ENCODE results near the gene GRB7.
A peak's percentile ranks its signal among the peaks of the same experiment; 100 is the strongest.

Gene GRB7

DNA sequence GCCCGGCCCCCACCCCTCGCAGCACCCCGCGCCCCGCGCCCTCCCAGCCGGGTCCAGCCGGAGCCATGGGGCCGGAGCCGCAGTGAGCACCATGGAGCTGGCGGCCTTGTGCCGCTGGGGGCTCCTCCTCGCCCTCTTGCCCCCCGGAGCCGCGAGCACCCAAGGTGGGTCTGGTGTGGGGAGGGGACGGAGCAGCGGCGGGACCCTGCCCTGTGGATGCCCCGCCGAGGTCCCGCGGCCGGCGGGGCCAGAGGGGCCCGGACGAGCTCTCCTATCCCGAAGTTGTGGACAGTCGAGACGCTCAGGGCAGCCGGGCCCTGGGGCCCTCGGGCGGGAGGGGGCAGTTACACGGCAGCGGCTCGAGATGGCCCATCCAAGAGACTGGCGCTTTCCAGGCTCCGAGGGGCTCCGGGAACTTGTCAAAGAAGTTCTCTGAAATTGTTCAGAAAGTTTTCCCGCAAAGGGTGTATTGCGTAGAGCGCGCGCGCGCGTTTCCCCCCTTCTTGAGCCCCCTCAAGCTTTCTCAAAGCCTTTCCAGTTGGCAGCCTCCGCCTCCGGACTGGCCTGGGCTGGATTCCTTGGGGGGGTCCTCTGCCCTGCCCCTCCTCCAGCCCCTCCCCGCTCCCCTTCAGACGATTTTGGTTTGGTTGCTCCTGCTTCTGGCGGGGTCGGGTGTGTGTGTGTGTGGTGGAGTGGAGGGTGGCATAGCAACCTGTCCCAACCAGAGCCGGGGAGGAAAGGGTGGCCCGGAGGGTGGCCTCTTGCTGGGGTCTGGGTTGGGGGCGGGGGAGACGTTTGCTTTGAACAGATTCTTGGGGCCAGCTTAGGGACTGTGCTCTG lies 37.4 kb upstream of the GRB7 start:
- FAIRE-seq (no peak), DNase-seq (ENCODE audit: insufficient read length, low spot score) (no peak)
- no peak for TF ChIP-seq PAX5 (IDR thresholded peaks at IDR 0.05; ENCODE audit: insufficient read depth, low read length, severe bottlenecking)
- TF ChIP-seq POU2F2 (IDR thresholded peaks at IDR 0.05; ENCODE audit: low read depth, low read length), result no peak
- TF ChIP-seq POLR2A (IDR thresholded peaks at IDR 0.05; ENCODE audit: low read depth, low read length), result no peak
- TF ChIP-seq SPI1 (IDR thresholded peaks at IDR 0.05; ENCODE audit: low read depth, low read length), result no peak
- no peak for TF ChIP-seq TAF1 (IDR thresholded peaks at IDR 0.05; ENCODE audit: low read depth, low read length)
- no peak for TF ChIP-seq POLR2AphosphoS5 (IDR thresholded peaks at IDR 0.05; ENCODE audit: low read depth, low read length)

- no peak for FAIRE-seq
- DNase-seq (ENCODE audit: insufficient read length, low spot score), result no peak
- no peak for TF ChIP-seq POLR2A (IDR thresholded peaks at IDR 0.05; ENCODE audit: low read depth, low read length)
- no peak for TF ChIP-seq PAX5 (IDR thresholded peaks at IDR 0.05; ENCODE audit: insufficient read depth, low read length, severe bottlenecking)
- TF ChIP-seq POU2F2 (IDR thresholded peaks at IDR 0.05; ENCODE audit: low read depth, low read length), result no peak
- no peak for TF ChIP-seq POLR2AphosphoS5 (IDR thresholded peaks at IDR 0.05; ENCODE audit: low read depth, low read length)
- TF ChIP-seq SPI1 (IDR thresholded peaks at IDR 0.05; ENCODE audit: low read depth, low read length), result no peak
- no peak for TF ChIP-seq TAF1 (IDR thresholded peaks at IDR 0.05; ENCODE audit: low read depth, low read length)
Observed at GRCh38 chr17:39701012-39701783, 36.5 kb upstream of the GRB7 start.

GRCh38 chr17:39701784-39702422 lies 35.8 kb upstream of the GRB7 start:
- DNase-seq (ENCODE audit: insufficient read length, low spot score) (no peak), FAIRE-seq (no peak)
- TF ChIP-seq PAX5 (IDR thresholded peaks at IDR 0.05; ENCODE audit: insufficient read depth, low read length, severe bottlenecking), result no peak

- FAIRE-seq, result no peak
- no peak for TF ChIP-seq POLR2AphosphoS5 (IDR thresholded peaks at IDR 0.05; ENCODE audit: low read depth, low read length)
- no peak for TF ChIP-seq TAF1 (IDR thresholded peaks at IDR 0.05; ENCODE audit: low read depth, low read length)
- TF ChIP-seq POU2F2 (IDR thresholded peaks at IDR 0.05; ENCODE audit: low read depth, low read length), result no peak
- TF ChIP-seq SPI1 (IDR thresholded peaks at IDR 0.05; ENCODE audit: low read depth, low read length), result no peak
- no peak for DNase-seq (ENCODE audit: insufficient read length, low spot score)
Observed at GRCh38 chr17:39702901-39703893, 34.5 kb upstream of the GRB7 start.

DNA sequence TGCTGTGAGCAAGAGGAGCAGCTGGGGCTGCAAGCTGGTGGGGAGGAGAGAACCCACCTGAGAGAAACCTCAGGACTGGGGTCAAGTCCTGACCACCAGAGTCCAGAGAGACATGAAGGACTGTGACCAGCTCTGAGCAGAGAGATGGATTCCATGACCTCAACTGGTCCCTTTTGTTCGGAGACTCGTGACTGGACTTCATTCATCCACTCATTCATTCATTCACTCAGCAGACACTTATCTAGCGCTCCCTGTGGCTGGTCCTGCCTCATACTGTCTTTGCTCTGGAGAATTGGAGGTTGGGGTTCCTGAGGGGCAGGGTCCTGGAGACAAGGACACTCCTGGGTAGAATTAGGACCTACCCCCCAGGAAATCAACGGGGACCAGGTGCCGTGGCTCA lies 33.8 kb upstream of the GRB7 start:
- TF ChIP-seq POLR2AphosphoS5 (IDR thresholded peaks at IDR 0.05; ENCODE audit: low read depth, low read length) (no peak), TAF1 (IDR thresholded peaks at IDR 0.05; ENCODE audit: low read depth, low read length) (no peak), SPI1 (IDR thresholded peaks at IDR 0.05; ENCODE audit: low read depth, low read length) (no peak)
- DNase-seq (ENCODE audit: insufficient read length, low spot score), result no peak
- peak; percentile 40 for FAIRE-seq

DNA sequence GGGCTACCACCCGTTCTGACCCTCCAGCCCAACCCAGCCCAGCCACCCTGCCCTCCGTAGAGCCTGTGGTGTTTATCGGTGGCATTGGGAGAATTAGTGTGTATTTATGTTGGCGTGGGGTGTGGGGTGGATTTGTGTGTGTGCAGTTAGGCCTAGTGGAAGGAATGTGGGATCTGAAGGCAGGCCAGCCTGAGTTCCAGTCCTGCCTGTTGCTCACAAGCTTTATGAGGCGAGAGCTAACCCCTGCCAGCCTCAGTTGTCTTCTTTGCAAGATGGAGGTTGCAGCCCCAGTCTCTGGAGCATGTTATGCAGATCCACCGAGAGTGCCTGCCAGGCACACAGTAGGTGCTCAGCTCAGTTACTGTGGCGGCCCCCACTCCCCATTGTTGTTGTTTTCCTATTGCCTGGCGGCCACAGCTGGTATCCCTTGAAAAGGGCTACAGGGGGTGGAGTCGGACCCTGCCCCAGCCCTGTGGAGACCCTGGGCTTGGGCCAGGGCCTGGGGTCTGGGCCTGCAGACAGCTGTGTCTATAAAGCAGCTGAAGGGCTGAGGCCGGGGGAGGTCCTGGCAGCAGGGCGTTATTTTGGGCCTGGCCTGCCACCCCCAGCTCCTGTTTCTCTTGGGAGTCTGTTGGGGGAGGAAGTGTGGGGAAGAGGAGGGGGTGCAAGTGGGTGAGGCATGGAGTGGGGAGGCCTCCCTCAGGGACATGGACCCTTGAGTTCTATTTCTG lies 32.8 kb upstream of the GRB7 start:
- DNase-seq (ENCODE audit: insufficient read length, low spot score), result no peak
- FAIRE-seq, result no peak
- TF ChIP-seq PAX5 (IDR thresholded peaks at IDR 0.05; ENCODE audit: insufficient read depth, low read length, severe bottlenecking), result no peak
- no peak for TF ChIP-seq POU2F2 (IDR thresholded peaks at IDR 0.05; ENCODE audit: low read depth, low read length)
- TF ChIP-seq TAF1 (IDR thresholded peaks at IDR 0.05; ENCODE audit: low read depth, low read length), result no peak
- TF ChIP-seq POLR2A (IDR thresholded peaks at IDR 0.05; ENCODE audit: low read depth, low read length), result no peak

DNA sequence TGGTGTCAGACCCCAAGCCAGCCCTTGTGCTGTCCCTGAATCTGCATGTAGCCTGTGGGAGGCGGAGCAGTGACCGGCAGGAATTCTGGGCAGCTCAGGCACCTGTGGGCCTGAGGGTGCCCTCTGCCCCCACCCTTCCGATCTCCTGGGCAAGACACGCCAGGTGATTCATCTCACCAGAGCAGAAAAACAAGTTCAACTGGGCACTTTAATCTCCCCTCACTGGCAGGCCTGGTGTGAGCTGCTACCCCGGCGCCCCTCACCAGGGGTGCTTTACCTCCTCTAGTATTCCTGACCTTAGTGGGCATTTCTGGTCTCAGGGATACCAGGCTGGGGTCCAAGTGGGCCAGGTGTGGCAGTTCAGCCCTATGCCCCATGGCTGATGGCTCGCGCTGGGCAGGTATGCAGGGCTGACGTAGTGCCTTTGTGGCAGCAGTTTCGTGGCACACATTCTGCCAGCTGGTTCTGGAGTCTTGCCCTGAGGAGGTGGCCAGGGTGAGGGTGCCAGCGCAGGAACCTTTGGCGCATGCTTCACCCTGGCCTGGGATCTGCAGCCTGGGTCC lies 31.9 kb upstream of the GRB7 start:
- TF ChIP-seq TAF1 (IDR thresholded peaks at IDR 0.05; ENCODE audit: low read depth, low read length), result no peak
- TF ChIP-seq SPI1 (IDR thresholded peaks at IDR 0.05; ENCODE audit: low read depth, low read length), result no peak
- TF ChIP-seq POLR2A (IDR thresholded peaks at IDR 0.05; ENCODE audit: low read depth, low read length), result no peak
- TF ChIP-seq POLR2AphosphoS5 (IDR thresholded peaks at IDR 0.05; ENCODE audit: low read depth, low read length), result no peak
- TF ChIP-seq POU2F2 (IDR thresholded peaks at IDR 0.05; ENCODE audit: low read depth, low read length), result no peak
- TF ChIP-seq PAX5 (IDR thresholded peaks at IDR 0.05; ENCODE audit: insufficient read depth, low read length, severe bottlenecking), result no peak
- FAIRE-seq (no peak), DNase-seq (ENCODE audit: insufficient read length, low spot score) (no peak)

- DNase-seq (ENCODE audit: insufficient read length, low spot score) (no peak), FAIRE-seq (no peak)
- no peak for TF ChIP-seq PAX5 (IDR thresholded peaks at IDR 0.05; ENCODE audit: insufficient read depth, low read length, severe bottlenecking)
- TF ChIP-seq SPI1 (IDR thresholded peaks at IDR 0.05; ENCODE audit: low read depth, low read length), result no peak
- TF ChIP-seq POLR2A (IDR thresholded peaks at IDR 0.05; ENCODE audit: low read depth, low read length), result no peak
- no peak for TF ChIP-seq TAF1 (IDR thresholded peaks at IDR 0.05; ENCODE audit: low read depth, low read length)
- no peak for TF ChIP-seq POU2F2 (IDR thresholded peaks at IDR 0.05; ENCODE audit: low read depth, low read length)
- no peak for TF ChIP-seq POLR2AphosphoS5 (IDR thresholded peaks at IDR 0.05; ENCODE audit: low read depth, low read length)
Observed at GRCh38 chr17:39706383-39706782, 31.4 kb upstream of the GRB7 start.

Data from GM12891 (cell line).